Rectal smooth muscle tissue (tissue), 1 donor: ENCODE results near the gene CRYBG2.

Source experiments
- H3K27ac ChIP-seq: one replicate; pipeline ENCODE4 v1.7.0; 2013; ENCODE audit warnings: low read depth, low read length, inconsistent platforms
- H3K27me3 ChIP-seq: one replicate; pipeline ENCODE4 v1.7.0; 2013; ENCODE audit warnings: low read length; ENCODE audit not compliant: control insufficient read depth, insufficient read depth
- H3K36me3 ChIP-seq: one replicate; pipeline ENCODE4 v1.7.0; 2013; ENCODE audit warnings: low read length; ENCODE audit not compliant: control insufficient read depth, insufficient read depth
- H3K4me1 ChIP-seq: one replicate; pipeline ENCODE4 v1.7.0; 2013; ENCODE audit warnings: low read length; ENCODE audit not compliant: control insufficient read depth, insufficient read depth
- H3K4me3 ChIP-seq: one replicate; pipeline ENCODE4 v1.7.0; 2013; ENCODE audit warnings: low read length
- H3K9ac ChIP-seq: one replicate; pipeline ENCODE4 v1.7.0; 2013; ENCODE audit warnings: low read length

CRYBG2 gene

GRCh38 chr1:26283279-26283853 lies 70.6 kb downstream of the CRYBG2 start:
- Histone ChIP-seq H3K27ac (no peak overlapping the region), H3K4me3 (no peak overlapping the region), H3K27me3 (no peaks in the 10 kb centered on the region), H3K36me3 (peaks cover 3% of the 10 kb centered on the region), H3K4me1 (peaks cover 7% of the 10 kb centered on the region), H3K9ac (no peak overlapping the region)

- H3K27ac ChIP-seq = no peak overlapping the region
Observed at GRCh38 chr1:26282401-26282918, 71.5 kb downstream of the CRYBG2 start.

DNA sequence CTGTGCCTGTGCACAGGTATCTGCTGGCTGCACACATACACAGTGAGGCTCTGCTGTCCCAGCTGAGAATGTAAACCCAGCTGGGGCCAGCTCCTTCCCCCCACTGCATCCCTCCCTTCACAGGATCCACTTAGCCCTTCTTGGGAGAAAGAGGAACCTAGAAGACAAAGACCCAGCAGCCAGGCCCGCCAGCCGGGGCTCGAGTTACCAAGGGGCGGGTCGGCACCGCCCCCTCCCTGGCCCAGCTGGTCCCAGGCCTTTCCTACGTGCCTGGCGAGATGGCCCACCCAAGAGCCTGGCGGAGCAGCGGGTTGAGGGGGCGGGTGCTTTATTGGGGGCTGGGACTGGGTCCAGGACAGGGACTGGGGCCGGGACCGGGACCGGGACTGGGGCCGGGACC lies 72.0 kb downstream of the CRYBG2 start:
- Histone ChIP-seq H3K27ac (no peak overlapping the region), H3K4me1 (peaks cover 7% of the 10 kb centered on the region), H3K36me3 (peaks cover 3% of the 10 kb centered on the region), H3K27me3 (no peaks in the 10 kb centered on the region), H3K4me3 (peak overlapping the region; percentile 22), H3K9ac (no peak overlapping the region)

More at GRCh38 chr1:26282401-26282918, 71.5 kb downstream of the CRYBG2 start:
- Histone ChIP-seq H3K9ac (no peak overlapping the region), H3K36me3 (peaks cover 3% of the 10 kb centered on the region), H3K27me3 (no peaks in the 10 kb centered on the region), H3K4me3 (no peak overlapping the region), H3K4me1 (peaks cover 7% of the 10 kb centered on the region)

DNA sequence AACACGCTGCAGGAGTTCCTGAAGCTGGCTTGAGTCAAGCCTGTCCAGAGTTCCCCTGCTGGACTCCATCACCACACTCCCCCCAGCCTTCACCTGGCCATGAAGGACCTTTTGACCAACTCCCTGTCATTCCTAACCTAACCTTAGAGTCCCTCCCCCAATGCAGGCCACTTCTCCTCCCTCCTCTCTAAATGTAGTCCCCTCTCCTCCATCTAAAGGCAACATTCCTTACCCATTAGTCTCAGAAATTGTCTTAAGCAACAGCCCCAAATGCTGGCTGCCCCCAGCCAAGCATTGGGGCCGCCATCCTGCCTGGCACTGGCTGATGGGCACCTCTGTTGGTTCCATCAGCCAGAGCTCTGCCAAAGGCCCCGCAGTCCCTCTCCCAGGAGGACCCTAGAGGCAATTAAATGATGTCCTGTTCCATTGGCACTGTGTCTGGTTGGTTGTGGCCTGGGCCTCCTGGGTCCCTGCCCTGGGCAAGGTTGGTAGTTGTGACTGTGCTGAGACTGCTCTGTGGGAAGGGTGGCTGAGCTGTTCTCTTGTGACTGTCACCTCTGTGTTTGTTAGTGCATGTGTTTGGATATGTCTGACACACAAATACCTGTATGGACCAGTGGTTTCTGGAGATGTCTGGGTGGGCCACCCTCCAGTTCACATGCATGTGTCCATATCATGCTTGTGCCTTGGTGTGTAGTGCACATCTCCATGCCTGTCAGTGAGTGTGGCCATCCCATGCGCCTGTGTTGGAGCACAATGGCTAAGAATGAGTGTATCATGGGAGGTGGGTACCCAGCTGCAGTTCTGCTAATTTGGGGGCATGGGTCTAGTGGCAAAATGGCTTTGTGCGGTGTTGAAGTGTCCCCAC lies 72.6 kb downstream of the CRYBG2 start:
- Histone ChIP-seq H3K27ac (no peak overlapping the region), H3K9ac (peak overlapping the region; percentile 24)

GRCh38 chr1:26280333-26281042 lies 73.4 kb downstream of the CRYBG2 start:
- no peaks in the 10 kb centered on the region for H3K27me3 ChIP-seq
- peak overlapping the region; percentile 75 for H3K4me3 ChIP-seq
- H3K27ac ChIP-seq = peak overlapping the region; percentile 71
- peak overlapping the region; percentile 54 for H3K9ac ChIP-seq
- peaks cover 7% of the 10 kb centered on the region for H3K4me1 ChIP-seq
- H3K36me3 ChIP-seq = peaks cover 3% of the 10 kb centered on the region

More for the DNA sequence above, 72.6 kb downstream of the CRYBG2 start:
- no peaks in the 10 kb centered on the region for H3K27me3 ChIP-seq
- H3K4me1 ChIP-seq = peaks cover 7% of the 10 kb centered on the region
- H3K4me3 ChIP-seq = peak overlapping the region; percentile 75
- H3K36me3 ChIP-seq = peaks cover 3% of the 10 kb centered on the region

DNA sequence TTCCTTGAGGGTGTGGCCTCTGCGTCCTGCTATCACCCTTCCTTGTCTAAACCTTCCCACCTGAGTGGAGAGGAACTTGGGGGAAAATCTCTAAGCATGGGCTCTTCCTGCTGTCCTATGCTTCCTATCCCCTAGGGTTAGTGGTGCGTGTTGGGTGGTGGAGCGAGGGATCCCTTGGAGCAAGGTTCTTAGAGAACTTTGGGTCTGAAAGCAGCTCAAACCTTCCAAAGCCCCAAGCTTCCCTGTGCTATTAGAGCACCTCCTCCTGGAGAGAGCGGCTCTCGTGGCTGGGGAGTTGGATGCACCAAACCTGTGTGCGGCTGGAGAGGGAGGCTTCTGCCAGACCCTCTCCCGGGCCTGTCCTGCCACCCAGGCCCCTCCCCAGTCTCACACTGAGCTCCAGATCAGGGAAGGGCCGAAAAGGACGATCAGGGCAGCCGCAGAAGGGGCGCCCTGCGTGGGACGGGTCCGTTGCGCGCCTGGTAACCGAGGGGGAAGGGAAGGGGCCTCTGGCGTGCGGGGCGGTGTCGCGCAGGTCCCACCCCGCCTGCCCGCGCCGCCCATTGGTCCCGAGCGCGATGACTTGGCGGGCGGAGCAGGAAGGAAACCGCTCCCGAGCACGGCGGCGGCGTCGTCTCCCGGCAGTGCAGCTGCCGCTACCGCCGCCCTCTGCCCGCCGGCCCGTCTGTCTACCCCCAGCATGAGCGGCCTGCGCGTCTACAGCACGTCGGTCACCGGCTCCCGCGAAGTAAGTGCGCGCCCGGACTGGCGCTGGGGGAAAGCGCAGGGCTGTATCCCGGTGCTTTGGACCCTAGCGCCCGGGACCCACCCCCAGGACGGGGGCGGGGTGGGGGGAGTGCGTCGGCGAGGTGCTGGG lies 74.2 kb downstream of the CRYBG2 start, which contains the start of gene SH3BGRL3:
Gene SH3BGRL3, plus strand, starts transcription at position 631 of the 877 bp plus-strand sequence. Its CDS starts 70 bp downstream, at position 701.
- Histone ChIP-seq H3K27me3 (no peaks in the 10 kb centered on the region), H3K9ac (peak within 1 kb of the TSS; percentile 75), H3K4me3 (peak within 1 kb of the TSS; percentile 75), H3K36me3 (peaks cover 3% of the 10 kb centered on the region), H3K4me1 (peaks cover 7% of the 10 kb centered on the region), H3K27ac (peak within 1 kb of the TSS; percentile 71)

- H3K4me3 ChIP-seq = peak overlapping the region; percentile 75
- peak overlapping the region; percentile 68 for H3K27ac ChIP-seq
- no peaks in the 10 kb centered on the region for H3K27me3 ChIP-seq
- peaks cover 3% of the 10 kb centered on the region for H3K36me3 ChIP-seq
- peak overlapping the region; percentile 75 for H3K9ac ChIP-seq
- H3K4me1 ChIP-seq = peaks cover 7% of the 10 kb centered on the region
Observed at GRCh38 chr1:26278724-26279455, 75.0 kb downstream of the CRYBG2 start.

DNA sequence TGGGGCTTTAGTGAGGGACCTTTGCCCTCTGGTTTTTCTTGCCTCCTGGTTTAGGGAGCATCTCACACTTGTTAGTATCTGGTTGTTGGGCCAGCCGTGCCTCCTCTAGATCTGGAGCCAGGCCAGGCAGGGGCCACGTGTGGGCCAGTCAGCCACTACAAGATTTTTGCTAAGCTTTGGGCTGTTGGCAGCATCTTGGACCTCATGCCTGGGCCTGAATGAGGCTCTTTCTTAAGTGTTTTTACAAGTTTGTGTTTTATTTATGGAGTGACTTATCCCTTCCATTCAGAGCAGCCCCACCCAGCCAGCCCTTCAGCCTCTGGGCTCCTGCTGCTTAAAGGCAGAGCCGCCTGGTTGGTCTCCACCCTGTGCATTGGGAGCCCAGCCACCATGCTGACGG lies 75.6 kb downstream of the CRYBG2 start:
- H3K27ac ChIP-seq = no peak overlapping the region
- H3K4me3 ChIP-seq = no peak overlapping the region
- H3K9ac ChIP-seq = no peak overlapping the region
- H3K27me3 ChIP-seq = no peaks in the 10 kb centered on the region
- H3K36me3 ChIP-seq = peaks cover 3% of the 10 kb centered on the region
- peaks cover 7% of the 10 kb centered on the region for H3K4me1 ChIP-seq

- Histone ChIP-seq H3K27ac (no peak overlapping the region), H3K4me3 (no peak overlapping the region), H3K9ac (no peak overlapping the region), H3K36me3 (peaks cover 3% of the 10 kb centered on the region), H3K4me1 (peaks cover 7% of the 10 kb centered on the region), H3K27me3 (no peaks in the 10 kb centered on the region)
Observed at GRCh38 chr1:26277719-26278118, 76.2 kb downstream of the CRYBG2 start.

DNA sequence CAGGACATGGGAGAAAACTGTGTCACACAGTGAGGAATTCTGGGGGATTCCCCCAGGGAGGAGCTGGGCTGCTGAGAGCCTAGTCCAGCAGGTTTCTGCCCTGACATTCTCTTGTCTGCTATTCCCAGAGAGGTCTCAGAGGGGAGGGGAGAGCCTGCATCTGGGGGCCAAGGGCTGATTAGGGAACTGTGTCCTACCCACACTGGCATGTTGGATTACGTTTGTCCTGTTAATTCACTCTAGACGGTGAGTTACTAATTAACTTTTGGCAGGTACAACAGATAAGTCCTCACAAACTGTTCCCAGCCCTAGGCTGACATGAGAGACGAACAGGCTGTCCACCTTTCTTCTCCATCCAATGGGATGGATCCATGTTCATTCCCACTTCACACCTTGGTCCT lies 76.7 kb downstream of the CRYBG2 start:
- Histone ChIP-seq H3K27me3 (no peaks in the 10 kb centered on the region), H3K4me1 (peaks cover 7% of the 10 kb centered on the region)

DNA sequence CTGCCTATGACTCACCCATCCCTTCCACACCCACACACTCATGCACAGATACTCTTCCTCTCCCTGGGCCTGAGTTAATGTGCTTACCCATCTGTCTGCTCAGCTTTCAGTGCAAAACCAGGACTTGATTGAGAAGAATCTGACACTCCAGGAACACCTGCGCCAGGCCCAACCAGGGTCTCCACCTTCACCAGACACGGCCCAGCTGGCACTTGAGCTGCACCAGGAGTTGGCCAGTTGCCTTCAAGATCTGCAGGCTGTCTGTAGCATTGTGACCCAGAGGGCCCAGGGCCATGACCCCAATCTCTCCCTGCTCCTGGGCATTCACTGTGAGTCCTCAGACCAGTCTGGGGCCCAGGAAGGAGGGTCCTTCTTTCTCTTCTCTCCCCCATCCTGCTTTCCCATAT lies 77.5 kb downstream of the CRYBG2 start:
- no peaks in the 10 kb centered on the region for H3K27me3 ChIP-seq
- peak overlapping the region; percentile 19 for H3K9ac ChIP-seq
- peaks cover 7% of the 10 kb centered on the region for H3K4me1 ChIP-seq
- H3K4me3 ChIP-seq = peak overlapping the region; percentile 16
- H3K36me3 ChIP-seq = no peaks in the 10 kb centered on the region
- H3K27ac ChIP-seq = peak overlapping the region; percentile 8

More for the DNA sequence above, 76.7 kb downstream of the CRYBG2 start:
- Histone ChIP-seq H3K36me3 (peaks cover 3% of the 10 kb centered on the region), H3K4me3 (no peak overlapping the region), H3K27ac (no peak overlapping the region), H3K9ac (no peak overlapping the region)
